Karpas-422 (cell line): Measurements from ENCODE around the gene NASP. TPM values are rescaled to one million over a fixed set of nuclear protein-coding genes. Genes with fewer than 3 reads are reported as not detected.

Experiments used
- DNase-seq: peaks from one replicate; pipeline ENCODE4 v3.0.0-alpha.2; 2015
- H2AFZ ChIP-seq: fragments of 200-600 bp; sonication (generic); 2 replicates; pipeline ENCODE4 v1.6.1; 2014; ENCODE audit warnings: antibody characterized with exemption, low read length, mixed read lengths
- H3K27ac ChIP-seq: fragments of 200-600 bp; sonication (generic); 2 replicates; pipeline ENCODE4 v1.5.1; 2014; ENCODE audit warnings: mild to moderate bottlenecking, low read length, moderate library complexity
- H3K27me3 ChIP-seq: fragments of 200-600 bp; sonication (generic); 2 replicates; pipeline ENCODE4 v1.6.1; 2014; ENCODE audit warnings: low read length, mixed read lengths
- H3K36me3 ChIP-seq: fragments of 200-600 bp; sonication (generic); 2 replicates; pipeline ENCODE4 v1.6.1; 2014; ENCODE audit warnings: low read length, mixed read lengths; ENCODE audit not compliant: insufficient read depth
- H3K4me1 ChIP-seq: fragments of 200-600 bp; sonication (generic); 2 replicates; pipeline ENCODE4 v1.6.1; 2014; ENCODE audit warnings: mild to moderate bottlenecking, low read length, mixed read lengths
- H3K4me2 ChIP-seq: fragments of 200-600 bp; sonication (generic); 2 replicates; pipeline ENCODE4 v1.6.1; 2014; ENCODE audit warnings: low read length, low read depth, mild to moderate bottlenecking; ENCODE audit not compliant: poor library complexity, severe bottlenecking
- H3K4me3 ChIP-seq: fragments of 200-600 bp; sonication (generic); 2 replicates; pipeline ENCODE4 v1.5.1; 2014; ENCODE audit warnings: mild to moderate bottlenecking, antibody characterized with exemption, low read length, mixed read lengths
- H3K79me2 ChIP-seq: fragments of 200-600 bp; sonication (generic); 2 replicates; pipeline ENCODE4 v1.6.1; 2014; ENCODE audit warnings: mild to moderate bottlenecking, low read length, mixed read lengths
- H3K9ac ChIP-seq: fragments of 200-600 bp; sonication (generic); 2 replicates; pipeline ENCODE4 v1.6.0; 2014; ENCODE audit warnings: low read length
- H3K9me2 ChIP-seq: fragments of 200-600 bp; sonication (generic), shearing (Covaris generic); replicated peaks from 2 replicates; pipeline ENCODE4 v1.6.0; 2014; ENCODE audit warnings: mild to moderate bottlenecking, low read length, moderate library complexity; ENCODE audit not compliant: insufficient read depth
- H3K9me3 ChIP-seq: fragments of 300-700, 200-600 bp; sonication (generic); 2 replicates; pipeline ENCODE4 v1.6.1; 2014; ENCODE audit warnings: low read length, mixed read lengths
- H4K20me1 ChIP-seq: fragments of 200-600 bp; sonication (generic); 2 replicates; pipeline ENCODE4 v1.6.1; 2014; ENCODE audit warnings: mild to moderate bottlenecking, antibody characterized with exemption, low read length, low read depth; ENCODE audit not compliant: insufficient read depth
- total RNA-seq: library from RNA; depleted of rRNA; stranded (reverse); fragments of >200 nt; shearing (Covaris generic); gene quantifications from 2 replicates; pipeline ENCODE4 v1.2.3, GENCODE V29; 2014; ENCODE audit warnings: low replicate concordance

Gene NASP
- total RNA-seq, 1 experiment from 2014 or later: 61.8 TPM

GRCh38 chr1:45629035-45629434 is 45.2 kb downstream of the NASP start:
- no peak for DNase-seq
- Histone ChIP-seq H3K27ac (no peak overlapping the region), H3K9me2 (no peaks in the 10 kb centered on the region), H3K9ac (no peak overlapping the region), H3K4me3 (no peak overlapping the region), H3K4me1 (no peaks in the 10 kb centered on the region), H3K36me3 (peaks cover 58% of the 10 kb centered on the region), H4K20me1 (peaks cover 8% of the 10 kb centered on the region; the same call in 1 of the 2 replicates), H3K9me3 (no peaks in the 10 kb centered on the region), H2AFZ (no peak overlapping the region), H3K4me2 (no peak overlapping the region), H3K27me3 (no peaks in the 10 kb centered on the region), H3K79me2 (0 out of 2 replicates have a peak, but pooled peaks cover 7% of the 10 kb centered on the region)

DNA sequence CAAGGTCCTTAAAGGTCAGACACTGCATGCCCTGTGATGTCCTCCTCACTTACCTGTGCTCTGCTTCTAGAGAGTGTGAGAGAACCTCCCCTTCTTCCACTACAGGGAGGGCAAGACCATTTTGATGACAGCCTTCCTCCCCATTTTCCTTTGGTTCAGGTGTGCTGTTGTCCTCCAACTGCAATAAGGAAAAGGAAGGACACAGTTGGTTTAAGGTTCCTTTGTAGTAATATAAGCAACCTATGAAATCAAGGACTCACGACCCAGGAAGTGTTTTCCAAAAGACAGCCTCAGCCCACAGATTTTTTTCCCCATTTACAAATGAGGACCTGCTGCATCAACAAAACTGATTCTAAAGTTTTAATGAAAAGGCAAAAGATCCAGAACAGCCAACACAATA is 46.6 kb downstream of the NASP start:
- H3K36me3 ChIP-seq: peaks cover 71% of the 10 kb centered on the region
- H3K4me3 ChIP-seq: no peak overlapping the region
- no peaks in the 10 kb centered on the region for H3K9me2 ChIP-seq
- peaks cover 8% of the 10 kb centered on the region; the same call in 1 of the 2 replicates for H4K20me1 ChIP-seq
- H3K9me3 ChIP-seq: no peaks in the 10 kb centered on the region
- H2AFZ ChIP-seq: no peak overlapping the region
- DNase-seq: no peak
- no peaks in the 10 kb centered on the region for H3K27me3 ChIP-seq
- H3K4me2 ChIP-seq: no peak overlapping the region
- no peak overlapping the region for H3K9ac ChIP-seq
- no peak overlapping the region for H3K27ac ChIP-seq
- H3K79me2 ChIP-seq: peaks cover 13% of the 10 kb centered on the region; the same call in 1 of the 2 replicates
- H3K4me1 ChIP-seq: no peaks in the 10 kb centered on the region

DNA sequence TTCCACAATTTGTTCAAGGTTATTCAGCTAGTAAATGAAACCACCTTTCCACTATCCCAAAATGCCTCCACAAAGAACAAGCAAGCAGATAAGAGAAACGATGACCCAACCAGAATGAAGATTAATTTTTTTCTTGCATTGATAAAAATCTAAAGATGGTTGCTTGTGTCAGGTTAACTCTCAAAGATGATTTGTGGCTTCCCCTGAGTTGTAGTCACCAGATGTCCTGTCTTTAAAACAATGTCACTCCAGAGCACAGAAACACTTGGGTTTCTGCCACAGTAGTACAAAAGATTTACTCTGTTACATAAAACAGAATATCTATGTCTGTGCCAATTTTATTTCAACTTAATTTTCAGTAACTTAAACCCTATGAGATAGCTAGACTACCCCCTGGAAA is 51.4 kb downstream of the NASP start:
- no peaks in the 10 kb centered on the region for H3K4me1 ChIP-seq
- peaks cover 21% of the 10 kb centered on the region; the same call in 1 of the 2 replicates for H3K79me2 ChIP-seq
- no peak overlapping the region for H3K27ac ChIP-seq
- H4K20me1 ChIP-seq: peaks cover 8% of the 10 kb centered on the region; the same call in 1 of the 2 replicates
- peaks cover 82% of the 10 kb centered on the region for H3K36me3 ChIP-seq
- no peak overlapping the region for H2AFZ ChIP-seq
- no peaks in the 10 kb centered on the region for H3K27me3 ChIP-seq
- H3K9me2 ChIP-seq: no peaks in the 10 kb centered on the region
- DNase-seq: no peak
- no peaks in the 10 kb centered on the region for H3K9me3 ChIP-seq
- no peak overlapping the region for H3K4me2 ChIP-seq
- H3K4me3 ChIP-seq: no peak overlapping the region
- H3K9ac ChIP-seq: no peak overlapping the region

DNA sequence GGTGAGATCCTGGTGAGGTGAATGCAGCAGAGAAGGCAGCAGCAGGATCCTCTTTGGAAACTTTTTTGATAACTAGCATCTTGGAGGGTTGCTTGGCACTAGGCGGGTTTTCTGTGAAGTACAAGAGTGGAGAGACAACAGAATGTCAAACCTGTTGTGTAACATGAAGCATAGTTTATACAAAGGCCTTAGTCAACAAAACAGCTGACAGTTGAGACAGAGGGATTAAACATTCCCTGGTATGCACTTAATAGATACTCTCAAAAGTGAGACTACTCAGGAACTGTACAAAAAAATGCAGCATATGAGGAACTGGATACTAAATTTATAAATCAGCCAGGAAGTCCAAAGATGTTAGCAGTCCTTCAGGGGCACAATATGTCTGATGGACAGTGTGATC is 56.5 kb downstream of the NASP start:
- peaks cover 73% of the 10 kb centered on the region for H3K36me3 ChIP-seq
- H4K20me1 ChIP-seq: peaks cover 16% of the 10 kb centered on the region; the same call in 1 of the 2 replicates
- no peaks in the 10 kb centered on the region for H3K27me3 ChIP-seq
- no peak overlapping the region for H3K4me2 ChIP-seq
- no peak overlapping the region for H3K9ac ChIP-seq
- no peak overlapping the region for H2AFZ ChIP-seq
- H3K9me2 ChIP-seq: no peaks in the 10 kb centered on the region
- H3K27ac ChIP-seq: no peak overlapping the region
- peaks cover 59% of the 10 kb centered on the region for H3K79me2 ChIP-seq
- peaks cover 15% of the 10 kb centered on the region for H3K4me1 ChIP-seq
- H3K4me3 ChIP-seq: no peak overlapping the region
- H3K9me3 ChIP-seq: no peaks in the 10 kb centered on the region
- DNase-seq: no peak

DNA sequence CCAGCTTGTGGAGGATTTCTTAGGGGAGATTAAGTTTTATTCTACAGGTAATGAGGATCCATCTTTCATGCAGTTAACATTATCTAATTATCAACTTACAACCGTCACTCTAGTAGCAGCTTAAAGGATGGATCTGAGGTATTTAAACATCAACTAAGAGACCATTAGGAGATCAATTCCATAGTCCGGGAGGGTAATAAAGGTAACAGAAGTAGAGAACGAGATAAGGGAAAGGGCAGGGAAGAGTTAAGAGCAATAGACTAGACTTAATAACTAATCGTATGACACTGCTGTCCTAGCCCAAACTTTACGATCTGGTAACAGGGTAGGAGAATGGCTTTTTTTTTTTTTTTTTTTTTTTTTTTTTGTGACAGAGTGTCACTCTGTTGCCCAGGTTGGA is 59.5 kb downstream of the NASP start:
- peaks cover 47% of the 10 kb centered on the region for H3K36me3 ChIP-seq
- DNase-seq: no peak

GRCh38 chr1:45643978-45644377 is 60.1 kb downstream of the NASP start:
- Histone ChIP-seq H3K4me1 (peaks cover 49% of the 10 kb centered on the region), H3K27ac (peak overlapping the region; percentile 72), H3K4me3 (no peak overlapping the region), H3K9me3 (no peaks in the 10 kb centered on the region), H3K27me3 (no peaks in the 10 kb centered on the region), H3K9ac (no peak overlapping the region), H4K20me1 (peaks cover 29% of the 10 kb centered on the region), H2AFZ (no peak overlapping the region), H3K4me2 (peak overlapping the region; percentile 61), H3K9me2 (no peaks in the 10 kb centered on the region), H3K36me3 (peaks cover 41% of the 10 kb centered on the region), H3K79me2 (peaks cover 80% of the 10 kb centered on the region)
- DNase-seq: no peak

More for the DNA sequence above, 59.5 kb downstream of the NASP start:
- Histone ChIP-seq H2AFZ (no peak overlapping the region), H3K4me1 (peaks cover 45% of the 10 kb centered on the region), H3K9me2 (no peaks in the 10 kb centered on the region), H4K20me1 (peaks cover 29% of the 10 kb centered on the region), H3K27me3 (no peaks in the 10 kb centered on the region), H3K4me3 (no peak overlapping the region), H3K4me2 (no peak overlapping the region), H3K9ac (no peak overlapping the region), H3K79me2 (peaks cover 77% of the 10 kb centered on the region), H3K27ac (no peak overlapping the region), H3K9me3 (no peaks in the 10 kb centered on the region)

GRCh38 chr1:45644661-45645060 is 60.8 kb downstream of the NASP start:
- Histone ChIP-seq H3K9me3 (no peaks in the 10 kb centered on the region), H3K4me3 (peak overlapping the region; percentile 17), H3K4me1 (peaks cover 54% of the 10 kb centered on the region), H4K20me1 (peaks cover 30% of the 10 kb centered on the region), H3K4me2 (peak overlapping the region; percentile 61), H2AFZ (no peak overlapping the region), H3K27ac (peak overlapping the region; percentile 72), H3K27me3 (no peaks in the 10 kb centered on the region), H3K36me3 (peaks cover 42% of the 10 kb centered on the region), H3K9ac (no peak overlapping the region), H3K9me2 (no peaks in the 10 kb centered on the region), H3K79me2 (peaks cover 84% of the 10 kb centered on the region)
- DNase-seq: peak; percentile 85

DNA sequence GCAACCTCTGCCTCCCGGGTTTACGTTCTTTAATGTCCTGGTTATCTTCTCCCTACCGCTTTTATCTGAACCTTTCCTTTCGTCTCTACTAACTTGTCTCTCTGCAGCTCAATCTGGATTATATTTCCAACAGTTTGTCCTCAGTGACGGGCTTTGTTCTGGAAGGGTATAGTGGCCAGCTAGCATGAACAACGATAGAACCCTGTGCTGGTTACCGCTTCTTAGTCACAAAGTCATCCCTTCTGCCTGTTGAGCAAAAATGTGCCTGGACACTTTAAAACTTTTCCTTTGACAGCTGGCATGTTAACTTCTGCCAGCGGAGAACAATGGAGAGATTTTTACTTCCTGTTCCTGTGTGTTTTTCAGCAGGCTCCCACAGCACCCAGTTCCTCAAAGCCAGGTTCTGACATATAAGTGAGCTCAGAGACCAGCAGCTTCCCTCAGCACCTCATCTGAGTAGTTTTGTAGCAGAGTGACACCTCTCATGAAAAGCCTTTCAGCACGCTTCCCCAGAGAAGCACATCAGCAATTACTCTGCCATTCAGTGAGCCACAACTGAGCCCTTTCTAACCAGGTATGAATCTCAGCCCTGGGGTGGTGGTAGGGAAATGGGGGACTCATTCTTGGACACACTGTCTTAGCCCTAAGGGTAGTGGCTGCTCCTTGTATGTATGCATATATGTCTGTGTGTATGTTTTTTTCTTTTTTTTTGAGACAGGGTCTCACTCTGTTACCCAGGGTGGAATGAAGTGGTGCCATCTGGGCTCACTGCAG is 63.6 kb downstream of the NASP start:
- Histone ChIP-seq H2AFZ (no peak overlapping the region), H3K9me2 (no peaks in the 10 kb centered on the region), H3K36me3 (peaks cover 37% of the 10 kb centered on the region; the same call in 1 of the 2 replicates), H4K20me1 (peaks cover 35% of the 10 kb centered on the region), H3K4me2 (no peak overlapping the region), H3K9me3 (no peaks in the 10 kb centered on the region), H3K4me3 (no peak overlapping the region), H3K27me3 (no peaks in the 10 kb centered on the region), H3K4me1 (peaks cover 61% of the 10 kb centered on the region), H3K79me2 (peaks cover 88% of the 10 kb centered on the region), H3K9ac (no peak overlapping the region), H3K27ac (no peak overlapping the region)
- no peak for DNase-seq
